Cortex of kidney (tissue), 1 donor: Measurements from ENCODE around the gene TEAD4.

ENCODE experiments used
- DNase-seq: peaks from one replicate; lab custom pipeline; 2025; lab: John Stamatoyannopoulos, UW

TEAD4 gene

GRCh38 chr12:2960996-2961616, 1.9 kb downstream of the TEAD4 start:
- no peak for DNase-seq

GRCh38 chr12:2961705-2962104, 2.5 kb downstream of the TEAD4 start:
- no peak for DNase-seq

GRCh38 chr12:2963154-2963759, 4.1 kb downstream of the TEAD4 start:
- no peak for DNase-seq

GRCh38 chr12:2963760-2964292, 4.6 kb downstream of the TEAD4 start:
- no peak for DNase-seq

GRCh38 chr12:2967651-2968050, 8.5 kb downstream of the TEAD4 start:
- DNase-seq: no peak

GRCh38 chr12:2970744-2971143, 11.5 kb downstream of the TEAD4 start:
- DNase-seq: no peak

- no peak for DNase-seq
Measured at GRCh38 chr12:2973566-2973965, 14.4 kb downstream of the TEAD4 start.

- DNase-seq: no peak
Measured at GRCh38 chr12:2974560-2974971, 15.4 kb downstream of the TEAD4 start.

- no peak for DNase-seq
Measured at GRCh38 chr12:2976581-2976996, 17.4 kb downstream of the TEAD4 start.

- DNase-seq: no peak
Measured at GRCh38 chr12:2977776-2978175, 18.6 kb downstream of the TEAD4 start.

GRCh38 chr12:2979806-2980205, 20.6 kb downstream of the TEAD4 start:
- DNase-seq: no peak

GRCh38 chr12:2980630-2981029, 21.4 kb downstream of the TEAD4 start:
- DNase-seq: no peak

- DNase-seq: no peak
Measured at GRCh38 chr12:2982361-2982760, 23.2 kb downstream of the TEAD4 start.

GRCh38 chr12:2984249-2984648, 25.1 kb downstream of the TEAD4 start:
- DNase-seq: no peak

GRCh38 chr12:2984698-2985097, 25.5 kb downstream of the TEAD4 start:
- no peak for DNase-seq

GRCh38 chr12:2986876-2987275, 27.7 kb downstream of the TEAD4 start:
- DNase-seq: no peak

GRCh38 chr12:2988494-2988893, 29.3 kb downstream of the TEAD4 start:
- DNase-seq: no peak

- DNase-seq: no peak
Measured at GRCh38 chr12:2992724-2993123, 33.5 kb downstream of the TEAD4 start.

GRCh38 chr12:2997989-2998670, 38.9 kb downstream of the TEAD4 start:
- no peak for DNase-seq

- DNase-seq: no peak
Measured at GRCh38 chr12:2998789-2999264, 39.6 kb downstream of the TEAD4 start.

GRCh38 chr12:2999265-2999841, 40.2 kb downstream of the TEAD4 start:
- DNase-seq: no peak

GRCh38 chr12:3000548-3001275, 41.5 kb downstream of the TEAD4 start:
- DNase-seq: no peak
